Endodermal cell (in vitro differentiated cells): ENCODE results near the gene APOBEC3C. TPM values are rescaled to one million over a fixed set of nuclear protein-coding genes. Genes with fewer than 3 reads are reported as not detected.
A peak's percentile ranks its signal among the peaks of the same experiment; 100 is the strongest.

Source experiments
- DNase-seq: peaks from one replicate; pipeline ENCODE4 v3.0.0-alpha.2; 2017
- H3K27ac ChIP-seq: 2 replicates; pipeline ENCODE4 v1.5.1; 2013; ENCODE audit warnings: mild to moderate bottlenecking, low read depth, low read length, moderate library complexity
- H3K27me3 ChIP-seq: 2 replicates; pipeline ENCODE4 v1.6.1; 2013; ENCODE audit warnings: mild to moderate bottlenecking, low read length, moderate library complexity; ENCODE audit not compliant: insufficient read depth, control insufficient read depth, poor library complexity, severe bottlenecking
- H3K36me3 ChIP-seq: 2 replicates; pipeline ENCODE4 v1.7.0; 2013; ENCODE audit warnings: mild to moderate bottlenecking, low read length, moderate library complexity; ENCODE audit not compliant: control insufficient read depth, insufficient read depth
- H3K4me1 ChIP-seq: one replicate; pipeline ENCODE4 v1.7.0; 2013; ENCODE audit warnings: low read length; ENCODE audit not compliant: control insufficient read depth, insufficient read depth
- H3K4me3 ChIP-seq: 2 replicates; pipeline ENCODE4 v1.5.1; 2013; ENCODE audit warnings: mild to moderate bottlenecking, low read length, moderate library complexity
- H3K9ac ChIP-seq: 2 replicates; pipeline ENCODE4 v1.6.1; 2013; ENCODE audit warnings: mild to moderate bottlenecking, low read length, moderate library complexity; ENCODE audit not compliant: poor library complexity, severe bottlenecking; ENCODE audit errors: extremely low read depth
- H3K9me3 ChIP-seq: 2 replicates; pipeline ENCODE4 v1.6.1; 2013; ENCODE audit warnings: mild to moderate bottlenecking, low read length, moderate library complexity; ENCODE audit not compliant: control insufficient read depth
- H3K27ac Mint-ChIP-seq: 2 replicates; pipeline ENCODE4 v1.8.0; 2020; ENCODE audit warnings: mixed read lengths
- H3K27me3 Mint-ChIP-seq: 2 replicates; pipeline ENCODE4 v1.8.0; 2021; ENCODE audit warnings: mild to moderate bottlenecking, mixed read lengths; ENCODE audit not compliant: insufficient read depth
- H3K36me3 Mint-ChIP-seq: 2 replicates; pipeline ENCODE4 v1.8.0; 2020; ENCODE audit warnings: low read depth, mixed read lengths
- H3K4me1 Mint-ChIP-seq: 2 replicates; pipeline ENCODE4 v1.8.0; 2020; ENCODE audit warnings: mixed read lengths
- H3K4me3 Mint-ChIP-seq: 2 replicates; pipeline ENCODE4 v1.8.0; 2020; ENCODE audit warnings: mild to moderate bottlenecking, moderate library complexity, mixed read lengths
- H3K9me3 Mint-ChIP-seq: 2 replicates; pipeline ENCODE4 v1.8.0; 2020; ENCODE audit warnings: mild to moderate bottlenecking, mixed read lengths
- CTCF ChIP-seq: fragments of 200-600 bp; sonication (generic); conservative IDR thresholded peaks from 2 replicates; pipeline ENCODE4 v1.5.0; 2021; ENCODE audit warnings: antibody characterized with exemption, mild to moderate bottlenecking
- WGBS, 2 experiments: methylation state at CpG; one replicate each; pipeline versions ENCODE4 v1.1.5 to v1.1.7; 2013; ENCODE audit warnings: missing lambda C conversion rate in 2 of 2, mixed read lengths in 1 of 2; ENCODE audit not compliant: insufficient coverage in 1 of 2, insufficient read length in 1 of 2; 5-methylcytosine and 5-hydroxymethylcytosine counted together
- total RNA-seq, 2 donors: library from RNA; stranded (reverse); fragmentation: NEBNext Ultra II Directional in 1 of 2; extraction: Animal tissue kit (Norgen Biotek cat#: 25700) in 1 of 2; gene quantifications; 2 replicates in 1 of 2; 3 replicates in 1 of 2; pipeline ENCODE4 v1.2.1, GENCODE V29; 2021

APOBEC3C gene
- total RNA-seq, 2 donors from 2014 or later: 26.1 to 27.4 TPM

- DNase-seq: peak; percentile 45
- H3K27ac ChIP-seq: no peak overlapping the region
- TF ChIP-seq CTCF: peak; percentile 59
- H3K27ac Mint-ChIP-seq: no peak overlapping the region
- no peaks in the 10 kb centered on the region for H3K4me1 Mint-ChIP-seq
- WGBS, 2 experiments: 77 to 80% methylated on average over 8 to 25 of the region's 27 CpGs
- H3K4me3 Mint-ChIP-seq: no peak overlapping the region
- H3K36me3 Mint-ChIP-seq: no peaks in the 10 kb centered on the region
- no peaks in the 10 kb centered on the region for H3K27me3 ChIP-seq
- H3K27me3 Mint-ChIP-seq: peaks cover 7% of the 10 kb centered on the region
- H3K36me3 ChIP-seq: no peaks in the 10 kb centered on the region
- peaks cover 56% of the 10 kb centered on the region for H3K9me3 Mint-ChIP-seq
- no peak overlapping the region for H3K9ac ChIP-seq
- H3K4me3 ChIP-seq: no peak overlapping the region
- no peaks in the 10 kb centered on the region for H3K4me1 ChIP-seq
- peaks cover 12% of the 10 kb centered on the region for H3K9me3 ChIP-seq
These were observed 32.8 kb upstream of the APOBEC3C start for GRCh38 chr22:38981005-38981991.

GRCh38 chr22:38981992-38982927, 31.8 kb upstream of the APOBEC3C start, which contains the start of gene APOBEC3B:
Gene APOBEC3B, plus strand, starts transcription at chr22:38982347. Its CDS starts 107 bp downstream, at chr22:38982454.
- no peak within 1 kb of the TSS for H3K4me3 Mint-ChIP-seq

More at GRCh38 chr22:38981992-38982927, 31.8 kb upstream of the APOBEC3C start, which contains the start of gene APOBEC3B:
- no peak within 1 kb of the TSS for H3K27ac ChIP-seq
- H3K4me3 ChIP-seq: no peak within 1 kb of the TSS
- H3K4me1 Mint-ChIP-seq: no peaks in the 10 kb centered on the region
- TF ChIP-seq CTCF: no peak
- no peaks in the 10 kb centered on the region for H3K36me3 ChIP-seq
- H3K27me3 ChIP-seq: no peaks in the 10 kb centered on the region
- H3K27ac Mint-ChIP-seq: no peak within 1 kb of the TSS
- H3K9me3 ChIP-seq: peaks cover 5% of the 10 kb centered on the region
- peaks cover 7% of the 10 kb centered on the region for H3K27me3 Mint-ChIP-seq
- no peaks in the 10 kb centered on the region for H3K36me3 Mint-ChIP-seq
- H3K9me3 Mint-ChIP-seq: peaks cover 47% of the 10 kb centered on the region
- no peaks in the 10 kb centered on the region for H3K4me1 ChIP-seq
- peak; percentile 72 for DNase-seq
- no peak within 1 kb of the TSS for H3K9ac ChIP-seq
- WGBS, 2 experiments: 49 to 62% methylated on average over 11 to 16 of the region's 16 CpGs
